ENCODE measurements around the gene PLPP1.
A peak's percentile ranks its signal among the peaks of the same experiment; 100 is the strongest.

Gene PLPP1

GRCh38 chr5:55569513-55569865, 34.7 kb upstream of the PLPP1 start:
- Histone ChIP-seq H3K36me3 (replicated peaks; ENCODE audit: insufficient read depth, low read length) (no peaks in the 10 kb centered on the region), H2AFZ (ENCODE audit: low read length) (no peak overlapping the region), H3K9ac (ENCODE audit: low read length) (no peak overlapping the region), H3K27me3 (replicated peaks; ENCODE audit: insufficient read depth, low read length) (no peaks in the 10 kb centered on the region), H3K27ac (ENCODE audit: low read length) (no peak overlapping the region), H3K9me3 (replicated peaks; ENCODE audit: insufficient read depth, low read length) (no peaks in the 10 kb centered on the region), H3K4me2 (ENCODE audit: low read depth, low read length) (no peak overlapping the region), H3K79me2 (ENCODE audit: low read length) (no peaks in the 10 kb centered on the region), H3K9me2 (replicated peaks; ENCODE audit: insufficient read depth, low read length) (no peaks in the 10 kb centered on the region), H3K4me1 (ENCODE audit: low read length) (peaks cover 7% of the 10 kb centered on the region), H3F3A (ENCODE audit: insufficient read depth, low read length) (no peaks in the 10 kb centered on the region), H3K4me3 (ENCODE audit: low read length) (no peak overlapping the region), H4K20me1 (ENCODE audit: insufficient read depth, low read length) (no peaks in the 10 kb centered on the region)
- TF ChIP-seq CTCF (IDR thresholded peaks at IDR 0.05; ENCODE audit: low read length), result no peak
- no peak for TF ChIP-seq EZH2 (optimal IDR thresholded peaks at IDR 0.05; ENCODE audit: low read depth, low read length)
- no peak for DNase-seq

GRCh38 chr5:55568654-55569512, 34.1 kb upstream of the PLPP1 start:
- DNase-seq, result no peak
- H3K4me2 ChIP-seq (ENCODE audit: low read depth, low read length), result no peak overlapping the region
- no peaks in the 10 kb centered on the region for H3K36me3 ChIP-seq (replicated peaks; ENCODE audit: insufficient read depth, low read length)
- H3K9me3 ChIP-seq (replicated peaks; ENCODE audit: insufficient read depth, low read length), result no peaks in the 10 kb centered on the region
- H3K79me2 ChIP-seq (ENCODE audit: low read length), result no peaks in the 10 kb centered on the region
- TF ChIP-seq EZH2phosphoT487 (IDR thresholded peaks at IDR 0.05; ENCODE audit: low read length) (no peak), EZH2 (optimal IDR thresholded peaks at IDR 0.05; ENCODE audit: low read depth, low read length) (no peak), CTCF (IDR thresholded peaks at IDR 0.05; ENCODE audit: low read length) (no peak)
- H3K4me1 ChIP-seq (ENCODE audit: low read length), result peaks cover 12% of the 10 kb centered on the region
- H3K4me3 ChIP-seq (ENCODE audit: low read length), result no peak overlapping the region
- H3K9ac ChIP-seq (ENCODE audit: low read length), result no peak overlapping the region
- H2AFZ ChIP-seq (ENCODE audit: low read length), result no peak overlapping the region
- H4K20me1 ChIP-seq (ENCODE audit: insufficient read depth, low read length), result no peaks in the 10 kb centered on the region
- no peaks in the 10 kb centered on the region for H3F3A ChIP-seq (ENCODE audit: insufficient read depth, low read length)
- no peaks in the 10 kb centered on the region for H3K9me2 ChIP-seq (replicated peaks; ENCODE audit: insufficient read depth, low read length)
- H3K27me3 ChIP-seq (replicated peaks; ENCODE audit: insufficient read depth, low read length), result no peaks in the 10 kb centered on the region
- H3K27ac ChIP-seq (ENCODE audit: low read length), result no peak overlapping the region

- H3K79me2 ChIP-seq (ENCODE audit: low read length), result no peaks in the 10 kb centered on the region
- H3K36me3 ChIP-seq (replicated peaks; ENCODE audit: insufficient read depth, low read length), result no peaks in the 10 kb centered on the region
- no peaks in the 10 kb centered on the region for H4K20me1 ChIP-seq (ENCODE audit: insufficient read depth, low read length)
- peak overlapping the region; percentile 43; the same call in 1 of the 2 replicates for H3K4me2 ChIP-seq (ENCODE audit: low read depth, low read length)
- peaks cover 12% of the 10 kb centered on the region for H3K4me1 ChIP-seq (ENCODE audit: low read length)
- H3K9me2 ChIP-seq (replicated peaks; ENCODE audit: insufficient read depth, low read length), result no peaks in the 10 kb centered on the region
- H2AFZ ChIP-seq (ENCODE audit: low read length), result no peak overlapping the region
- H3K27me3 ChIP-seq (replicated peaks; ENCODE audit: insufficient read depth, low read length), result no peaks in the 10 kb centered on the region
- H3K9ac ChIP-seq (ENCODE audit: low read length), result peak overlapping the region; percentile 22; the same call in 1 of the 2 replicates
- no peaks in the 10 kb centered on the region for H3K9me3 ChIP-seq (replicated peaks; ENCODE audit: insufficient read depth, low read length)
- peak overlapping the region; percentile 73 for H3K27ac ChIP-seq (ENCODE audit: low read length)
- peak; percentile 86 for DNase-seq
- H3K4me3 ChIP-seq (ENCODE audit: low read length), result peak overlapping the region; percentile 3; the same call in 1 of the 2 replicates
- no peak for TF ChIP-seq CTCF (IDR thresholded peaks at IDR 0.05; ENCODE audit: low read length)
- no peak for TF ChIP-seq EZH2phosphoT487 (IDR thresholded peaks at IDR 0.05; ENCODE audit: low read length)
- TF ChIP-seq EZH2 (optimal IDR thresholded peaks at IDR 0.05; ENCODE audit: low read depth, low read length), result no peak
- no peaks in the 10 kb centered on the region for H3F3A ChIP-seq (ENCODE audit: insufficient read depth, low read length)
Measured at GRCh38 chr5:55564721-55565120, 30.0 kb upstream of the PLPP1 start.
